GM12875 (cell line): ENCODE data around the gene WDR83.

Experiments used
- H3K4me3 ChIP-seq: one replicate; pipeline ENCODE4 v1.5.1; 2011; ENCODE audit warnings: low read depth, low read length, control low read depth
- TF ChIP-seq, protein P1 (sequence below): IDR thresholded peaks from 2 replicates; pipeline ENCODE4 v1.5.1; 2011; ENCODE audit warnings: low read depth, mild to moderate bottlenecking, control low read depth, inconsistent platforms, low read length, moderate library complexity, borderline replicate concordance; ENCODE audit not compliant: insufficient read depth

The WDR83 gene

DNA sequence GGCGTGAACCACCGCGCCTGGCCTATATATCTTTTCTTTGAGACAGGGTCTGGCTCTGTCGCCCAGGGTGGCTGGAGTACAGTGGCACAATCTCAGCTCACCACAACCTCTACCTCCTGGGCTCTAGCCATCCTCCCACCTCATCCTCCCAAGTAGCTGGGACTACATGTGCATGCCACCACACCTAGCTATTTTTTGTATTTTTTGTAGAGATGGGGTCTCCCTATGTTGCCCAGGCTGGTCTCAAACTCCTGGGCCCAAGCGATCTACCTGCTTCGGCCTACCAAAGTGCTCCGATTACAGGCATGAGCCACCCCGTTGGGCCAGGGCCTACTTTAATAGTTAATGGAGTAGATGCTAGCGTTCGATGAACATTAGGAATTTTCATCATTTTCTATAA is 53.7 kb downstream of the WDR83 start:
- TF ChIP-seq, protein P1, sequence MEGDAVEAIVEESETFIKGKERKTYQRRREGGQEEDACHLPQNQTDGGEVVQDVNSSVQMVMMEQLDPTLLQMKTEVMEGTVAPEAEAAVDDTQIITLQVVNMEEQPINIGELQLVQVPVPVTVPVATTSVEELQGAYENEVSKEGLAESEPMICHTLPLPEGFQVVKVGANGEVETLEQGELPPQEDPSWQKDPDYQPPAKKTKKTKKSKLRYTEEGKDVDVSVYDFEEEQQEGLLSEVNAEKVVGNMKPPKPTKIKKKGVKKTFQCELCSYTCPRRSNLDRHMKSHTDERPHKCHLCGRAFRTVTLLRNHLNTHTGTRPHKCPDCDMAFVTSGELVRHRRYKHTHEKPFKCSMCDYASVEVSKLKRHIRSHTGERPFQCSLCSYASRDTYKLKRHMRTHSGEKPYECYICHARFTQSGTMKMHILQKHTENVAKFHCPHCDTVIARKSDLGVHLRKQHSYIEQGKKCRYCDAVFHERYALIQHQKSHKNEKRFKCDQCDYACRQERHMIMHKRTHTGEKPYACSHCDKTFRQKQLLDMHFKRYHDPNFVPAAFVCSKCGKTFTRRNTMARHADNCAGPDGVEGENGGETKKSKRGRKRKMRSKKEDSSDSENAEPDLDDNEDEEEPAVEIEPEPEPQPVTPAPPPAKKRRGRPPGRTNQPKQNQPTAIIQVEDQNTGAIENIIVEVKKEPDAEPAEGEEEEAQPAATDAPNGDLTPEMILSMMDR: no peak
- no peak overlapping the region for H3K4me3 ChIP-seq

DNA sequence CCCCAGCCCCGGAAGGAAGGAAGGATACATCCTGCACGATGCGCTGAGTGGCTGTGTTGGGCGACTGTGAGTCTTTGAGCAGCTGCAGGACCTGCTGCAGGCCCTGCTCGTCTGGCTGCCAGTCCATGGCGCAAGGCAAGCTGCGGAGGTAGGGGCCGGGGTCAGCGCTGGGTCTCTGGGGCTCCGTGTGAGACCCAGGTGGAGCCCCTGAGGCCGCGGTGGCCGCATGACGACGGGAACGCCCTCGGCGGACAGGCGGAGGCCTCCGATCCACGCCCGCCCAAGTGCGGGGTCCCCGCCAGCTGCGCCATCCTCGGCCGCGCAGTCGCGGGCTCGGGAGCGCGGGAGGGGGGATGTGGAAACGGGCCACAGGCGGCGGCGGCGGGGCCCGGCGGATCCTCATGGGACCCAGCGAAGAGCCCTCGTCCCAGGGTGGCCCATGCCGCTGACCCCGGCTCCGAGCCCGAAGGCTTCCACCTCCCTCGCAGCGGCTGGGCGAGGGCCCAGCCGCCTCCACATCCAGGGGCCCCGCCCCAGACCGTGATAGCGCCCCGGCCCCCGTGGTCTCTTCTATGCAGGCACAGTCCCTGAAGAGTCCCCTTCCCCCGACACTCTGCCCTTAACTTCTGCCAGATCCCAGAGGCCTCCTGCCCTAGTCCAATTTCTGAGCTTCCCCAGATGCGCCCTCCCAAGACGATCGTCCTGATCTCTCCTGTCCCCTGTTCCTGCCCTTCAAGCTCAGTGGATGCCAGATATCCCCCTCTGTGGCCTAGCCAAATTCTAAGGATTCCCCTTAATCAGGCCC is 54.4 kb downstream of the WDR83 start:
- TF ChIP-seq, protein P1: no peak
- H3K4me3 ChIP-seq: peak overlapping the region; percentile 72

DNA sequence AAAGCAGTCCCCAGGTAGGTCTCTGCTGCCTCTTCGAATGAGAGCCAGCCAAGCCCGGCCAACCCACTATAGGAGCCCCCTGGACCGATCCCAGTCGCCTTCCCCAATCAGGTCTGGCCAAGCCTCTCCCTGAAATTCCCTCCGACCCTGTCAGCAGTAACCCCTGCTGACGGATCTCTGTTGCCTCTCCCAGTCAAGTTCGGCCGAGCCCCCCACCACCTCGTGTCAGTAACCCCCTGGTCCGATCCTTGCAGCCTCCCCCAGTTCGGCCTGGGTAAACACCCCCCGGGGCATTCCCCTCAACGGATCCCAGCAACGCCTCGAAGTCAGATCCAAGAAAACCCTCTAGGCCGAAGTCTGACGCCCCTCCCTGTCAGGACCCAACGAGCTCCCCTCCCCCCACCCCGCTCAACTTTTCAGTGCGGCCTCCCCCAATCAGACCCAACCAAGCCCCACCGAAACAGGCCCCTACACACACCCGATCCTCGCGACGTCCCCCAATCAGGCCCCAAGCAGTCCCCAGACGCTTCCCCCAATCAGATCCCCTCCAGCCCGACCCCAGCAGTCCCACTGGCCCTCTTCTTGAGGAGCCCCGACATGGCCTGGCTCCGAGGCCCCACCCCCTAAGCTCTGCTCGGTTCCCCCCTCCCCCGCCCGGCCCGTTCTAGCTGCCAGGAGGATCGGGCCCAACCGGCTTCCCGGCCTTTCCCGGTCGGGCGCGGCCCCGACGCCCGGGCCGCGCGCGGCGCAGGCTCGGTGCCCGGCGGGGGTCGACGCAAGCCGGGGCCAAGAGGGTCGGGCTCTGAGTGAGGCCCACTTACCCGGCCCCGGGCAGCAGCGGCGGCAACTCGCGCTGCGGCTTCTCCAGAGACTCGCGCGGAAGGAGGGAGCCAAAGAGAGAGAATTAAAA is 55.3 kb downstream of the WDR83 start:
- H3K4me3 ChIP-seq: peak overlapping the region; percentile 72
- TF ChIP-seq, protein P1: no peak

DNA sequence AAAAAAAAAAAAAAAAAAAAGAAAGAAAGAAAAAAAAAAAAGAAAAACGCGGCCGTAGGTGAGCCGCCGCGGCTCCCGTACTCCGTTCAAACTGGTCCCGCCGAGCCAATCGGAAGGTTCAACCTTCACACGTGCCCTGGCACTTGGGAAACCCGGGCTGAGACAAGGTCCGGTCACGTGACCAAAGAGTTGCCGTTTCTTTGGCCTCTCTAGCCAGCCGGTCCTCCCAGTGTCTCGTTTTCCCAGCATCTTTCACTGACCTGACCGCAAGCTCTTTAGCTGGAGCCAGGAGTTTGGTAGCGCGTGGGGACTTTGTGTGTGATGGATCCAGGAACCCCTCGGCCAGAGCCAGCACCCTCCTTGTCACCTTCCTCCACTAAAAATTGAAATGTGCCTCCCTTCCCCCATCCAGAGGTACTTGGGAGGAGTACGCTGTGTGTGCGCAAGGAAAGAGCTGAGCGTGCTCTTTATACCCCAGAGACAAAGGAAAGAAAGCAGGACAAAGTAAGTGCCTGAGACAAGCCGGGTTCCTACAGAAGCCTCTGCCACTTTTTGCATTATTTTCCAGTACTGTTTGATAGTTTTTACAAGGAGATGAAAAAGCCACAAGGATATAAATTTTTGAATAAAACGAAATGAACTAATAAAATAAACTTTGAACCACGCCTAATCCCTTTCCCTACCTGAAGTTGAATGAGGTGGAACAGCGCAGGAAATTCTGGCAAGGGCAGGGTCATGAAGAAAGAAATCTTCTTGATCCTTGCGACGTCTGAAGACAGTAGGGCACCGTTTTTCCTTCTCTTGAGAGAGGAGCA is 56.2 kb downstream of the WDR83 start:
- TF ChIP-seq, protein P1: no peak

DNA sequence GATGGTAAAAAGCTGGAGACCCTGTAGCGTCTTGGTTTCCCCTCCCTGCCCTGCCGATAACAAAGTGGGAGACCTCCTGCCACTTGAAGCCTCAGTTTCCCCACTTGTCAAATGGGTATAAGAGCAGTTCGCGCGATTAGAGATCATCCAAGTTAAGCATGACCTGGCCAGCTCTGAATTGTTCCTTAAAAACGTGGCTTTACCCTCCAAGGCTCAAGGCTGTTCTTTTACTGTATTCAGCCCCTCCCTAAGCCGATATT is 56.7 kb downstream of the WDR83 start:
- peak overlapping the region; percentile 72 for H3K4me3 ChIP-seq
- TF ChIP-seq, protein P1: no peak

More for the DNA sequence above, 56.2 kb downstream of the WDR83 start:
- H3K4me3 ChIP-seq: peak overlapping the region; percentile 72

DNA sequence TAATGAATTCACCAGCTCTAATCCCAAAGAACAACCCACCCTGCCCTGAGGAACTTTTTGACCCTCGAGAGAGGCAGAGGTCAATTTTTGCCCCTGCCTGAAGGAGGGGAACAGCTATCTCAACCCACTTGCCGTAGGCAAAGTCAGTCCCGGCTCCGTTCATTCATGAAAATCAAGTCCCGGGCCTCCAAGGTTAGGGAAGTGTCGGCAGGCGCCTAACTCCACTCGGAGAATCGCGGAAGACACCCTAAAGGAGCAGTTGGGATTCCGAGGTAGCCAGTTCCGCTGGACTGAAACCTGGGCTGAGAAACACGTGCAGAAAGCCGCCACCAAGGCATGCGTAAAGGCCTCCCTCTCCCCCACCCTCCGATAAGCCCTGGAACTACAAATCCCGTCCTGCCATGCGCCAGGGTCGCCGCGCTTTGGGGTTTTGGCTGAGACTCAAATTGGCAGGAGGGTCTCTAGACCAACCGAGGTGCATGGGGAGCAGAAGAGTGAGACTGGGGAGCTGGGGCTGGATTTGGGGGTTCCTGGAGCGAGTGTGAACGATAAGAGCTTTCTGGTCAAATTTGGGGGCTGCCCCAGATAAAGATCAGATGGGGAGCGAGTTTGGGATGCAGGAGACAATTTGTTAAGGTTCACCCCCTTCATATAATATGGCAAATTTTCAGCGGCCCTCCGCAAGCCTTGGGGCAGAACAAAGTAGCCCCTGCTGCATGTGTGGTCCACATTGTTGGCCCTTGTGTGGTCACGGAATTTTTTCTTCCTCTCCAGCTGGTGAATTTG is 57.2 kb downstream of the WDR83 start, which contains the start of gene TNPO2:
TNPO2 (minus strand) TSS at position 292 of the 786 bp plus-strand sequence. CDS start 2,955 bp downstream, outside the sequence.
- TF ChIP-seq, protein P1: no peak
- H3K4me3 ChIP-seq: peak within 1 kb of the TSS; percentile 72
